Endothelial cell of umbilical vein (primary cell): ENCODE results near the gene SOX12. TPM values are rescaled to one million over a fixed set of nuclear protein-coding genes. Genes with fewer than 3 reads are reported as not detected.

Experiments
- BruUV-seq: library from RNA; stranded (reverse); fragments of 400-500 nt; replicated peaks from 2 replicates; lab custom pipeline; 2021; lab: Mats Ljungman, UMichigan
- CTCF ChIA-PET: fragments of 300-600, 350-600 bp; sonication (Branson Sonifier 250); formaldehyde crosslinking; loops from one replicate; lab custom pipeline; 2021; ENCODE audit warnings: antibody characterized with exemption, inconsistent platforms; lab: Charles Lee
- POLR2A ChIA-PET: fragments of 300-600, 350-600 bp; sonication (Branson Sonifier 250); formaldehyde crosslinking; loops from one replicate; lab custom pipeline; 2021; ENCODE audit warnings: antibody characterized with exemption, inconsistent platforms; lab: Charles Lee
- DNase-seq: peaks from one replicate; pipeline ENCODE4 v3.0.0-alpha.2; 2011; ENCODE audit warnings: low read depth, low spot score
- FAIRE-seq: peaks from 2 replicates; lab custom pipeline; 2011; peaks lifted over from hg19 to GRCh38; lab: Jason Lieb, UNC
- H2AFZ ChIP-seq: 2 replicates; pipeline ENCODE4 v1.6.0; 2012; ENCODE audit warnings: low read depth, low read length, control low read depth, inconsistent platforms
- H3K27ac ChIP-seq: 2 replicates; pipeline ENCODE4 v1.5.1; 2011; ENCODE audit warnings: low read depth, mild to moderate bottlenecking, control low read depth, low read length, moderate library complexity; ENCODE audit not compliant: insufficient read depth
- H3K27me3 ChIP-seq, 2 experiments: 2 replicates each; pipeline versions ENCODE4 v1.6.0 to v1.6.1; 2011; ENCODE audit warnings: low read length in 2 of 2, mixed read lengths in 1 of 2; ENCODE audit not compliant: control insufficient read depth in 2 of 2, insufficient read depth in 2 of 2
- H3K36me3 ChIP-seq, 2 experiments: 2 replicates in 1 of 2; 3 replicates in 1 of 2; pipeline ENCODE4 v1.5.1; 2011; ENCODE audit warnings: low read length in 2 of 2, mild to moderate bottlenecking in 1 of 2, moderate library complexity in 1 of 2; ENCODE audit not compliant: control insufficient read depth in 2 of 2, insufficient read depth in 2 of 2; ENCODE audit errors: extremely low read depth in 1 of 2
- H3K4me1 ChIP-seq: 3 replicates; pipeline ENCODE4 v1.5.1; 2011; ENCODE audit warnings: mild to moderate bottlenecking, low read length; ENCODE audit not compliant: control insufficient read depth, insufficient read depth; ENCODE audit errors: extremely low read depth
- H3K4me2 ChIP-seq: 2 replicates; pipeline ENCODE4 v1.6.1; 2011; ENCODE audit warnings: low read length, control low read depth, mixed read lengths; ENCODE audit not compliant: insufficient read depth
- H3K4me3 ChIP-seq, 3 experiments: fragments of 200-600 bp in 1 of 3; sonication (generic), shearing (Covaris generic) in 1 of 3; replicated peaks in 1 of 3; 2 replicates each; pipeline ENCODE4 v1.5.1; 2011 to 2016; ENCODE audit warnings: control low read depth in 3 of 3, low read length in 3 of 3, mild to moderate bottlenecking in 2 of 3, inconsistent platforms in 1 of 3, low read depth in 1 of 3, moderate library complexity in 1 of 3; ENCODE audit not compliant: insufficient read depth in 1 of 3
- H3K79me2 ChIP-seq: 2 replicates; pipeline ENCODE4 v1.6.0; 2012; ENCODE audit warnings: low read length, inconsistent platforms; ENCODE audit not compliant: control insufficient read depth, insufficient read depth
- H3K9ac ChIP-seq: replicated peaks from 2 replicates; pipeline ENCODE3; 2011; ENCODE audit warnings: low read length, control low read depth; ENCODE audit not compliant: insufficient read depth; ENCODE audit errors: extremely low read depth
- H3K9me1 ChIP-seq: replicated peaks from 3 replicates; pipeline ENCODE4 v1.6.0; 2011; ENCODE audit warnings: mild to moderate bottlenecking, low read length; ENCODE audit not compliant: control insufficient read depth, insufficient read depth; ENCODE audit errors: extremely low read depth
- H3K9me3 ChIP-seq: replicated peaks from 2 replicates; pipeline ENCODE4 v1.5.1; 2012; ENCODE audit warnings: low read length, inconsistent platforms; ENCODE audit not compliant: control insufficient read depth, insufficient read depth
- H4K20me1 ChIP-seq: replicated peaks from 2 replicates; pipeline ENCODE3; 2011; ENCODE audit warnings: mild to moderate bottlenecking, low read length; ENCODE audit not compliant: control insufficient read depth, insufficient read depth; ENCODE audit errors: extremely low read depth
- CTCF ChIP-seq, 2 donors: IDR thresholded peaks; 1 replicate in 1 of 2; 2 replicates in 1 of 2; pipeline ENCODE4 v1.5.1; 2011; ENCODE audit warnings: low read length in 2 of 2, mild to moderate bottlenecking in 2 of 2, moderate library complexity in 2 of 2, control low read depth in 1 of 2, inconsistent platforms in 1 of 2, low read depth in 1 of 2; ENCODE audit not compliant: insufficient read depth in 1 of 2; ENCODE audit errors: extremely low read depth in 1 of 2
- EZH2 ChIP-seq: IDR thresholded peaks from 2 replicates; pipeline ENCODE4 v1.6.1; 2012; ENCODE audit warnings: borderline replicate concordance, low read depth, mild to moderate bottlenecking, moderate library complexity, low read length, inconsistent platforms; ENCODE audit not compliant: severe bottlenecking
- FOS ChIP-seq: IDR thresholded peaks from 2 replicates; pipeline ENCODE4 v1.6.1; 2011; ENCODE audit warnings: mild to moderate bottlenecking, low read length, moderate library complexity, borderline replicate concordance; ENCODE audit not compliant: insufficient read depth
- GATA2 ChIP-seq: IDR thresholded peaks from 2 replicates; pipeline ENCODE4 v1.7.0; 2011; ENCODE audit warnings: low read depth, mild to moderate bottlenecking, moderate library complexity, mixed read lengths, low read length; ENCODE audit not compliant: insufficient read length, insufficient read depth
- JUN ChIP-seq: IDR thresholded peaks from 2 replicates; pipeline ENCODE4 v1.6.1; 2011; ENCODE audit warnings: borderline replicate concordance, low read depth; ENCODE audit not compliant: insufficient read length, insufficient read depth
- MYC ChIP-seq: IDR thresholded peaks from one replicate; pipeline ENCODE4 v1.6.1; 2011; ENCODE audit warnings: mild to moderate bottlenecking, low read depth, low read length
- POLR2A ChIP-seq: IDR thresholded peaks from 2 replicates; pipeline ENCODE4 v1.6.1; 2012; ENCODE audit warnings: low read depth, mild to moderate bottlenecking, control low read depth, low read length
- POLR2AphosphoS5 ChIP-seq: IDR thresholded peaks from 2 replicates; pipeline ENCODE4 v1.6.1; 2012; ENCODE audit warnings: low read depth, mild to moderate bottlenecking, control low read depth, low read length, moderate library complexity; ENCODE audit not compliant: insufficient read depth
- dilution Hi-C: fragments of 300-500 bp; cut with MboI; formaldehyde crosslinking; loops from one replicate; pipeline ENCODE4 v1.15.0; 2019; ENCODE audit warnings: low sequenced_read_pairs; ENCODE audit not compliant: extremely low pct_ligation_motif_present
- intact Hi-C: fragments of 100-400 bp; cut with micrococcal nuclease; formaldehyde crosslinking; loops from one replicate; pipeline ENCODE4 v1.10.0; 2022
- polyA plus RNA-seq, 4 experiments: library from polyadenylated mRNA; depleted of rRNA in 3 of 4; stranded (reverse) in 3 of 4; unstranded in 1 of 4; fragments of >200 nt; gene quantifications; 2 replicates each; pipeline versions ENCODE4 v1.2.1 to v1.2.3, GENCODE V29; 2011 to 2012; ENCODE audit warnings: missing spikeins in 1 of 4
- total RNA-seq: library from RNA; stranded (reverse); gene quantifications from 2 replicates; pipeline ENCODE4 v1.2.3, GENCODE V29; 2021
- TF ChIP-seq, protein P1 (sequence below): IDR thresholded peaks from 2 replicates; pipeline ENCODE4 v1.6.1; 2011; ENCODE audit not compliant: insufficient read depth, insufficient read length

SOX12 gene
- total and polyA plus RNA-seq, 2 donors (not counting 3 experiments of a cell fraction or from before 2014, with no cell fraction given), result 6.2 to 37.7 TPM

GRCh38 chr20:376089-376488, 50.7 kb downstream of the SOX12 start:
- ChIA-PET CTCF (no interaction called here), POLR2A (no interaction called here)
- Histone ChIP-seq H3K9me3 (no peaks in the 10 kb centered on the region), H3K79me2 (peaks cover under 1% of the 10 kb centered on the region), H3K4me1 (peaks cover 31% of the 10 kb centered on the region), H3K27me3 (no peaks in the 10 kb centered on the region), H3K4me2 (no peak overlapping the region), H3K9ac (no peak overlapping the region), H3K27ac (no peak overlapping the region), H3K4me3 (no peak overlapping the region), H2AFZ (no peak overlapping the region), H3K9me1 (no peaks in the 10 kb centered on the region), H4K20me1 (no peaks in the 10 kb centered on the region), H3K36me3 (no peaks in the 10 kb centered on the region)
- no peak for DNase-seq
- TF ChIP-seq POLR2A (no peak), MYC (no peak), JUN (no peak)
- TF ChIP-seq, protein P1, sequence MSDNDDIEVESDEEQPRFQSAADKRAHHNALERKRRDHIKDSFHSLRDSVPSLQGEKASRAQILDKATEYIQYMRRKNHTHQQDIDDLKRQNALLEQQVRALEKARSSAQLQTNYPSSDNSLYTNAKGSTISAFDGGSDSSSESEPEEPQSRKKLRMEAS, result no peak
- BruUV-seq, result no TSS peak
- no peak for FAIRE-seq
- dilution Hi-C loops (no loop called here), intact Hi-C loops (no loop called here)

DNA sequence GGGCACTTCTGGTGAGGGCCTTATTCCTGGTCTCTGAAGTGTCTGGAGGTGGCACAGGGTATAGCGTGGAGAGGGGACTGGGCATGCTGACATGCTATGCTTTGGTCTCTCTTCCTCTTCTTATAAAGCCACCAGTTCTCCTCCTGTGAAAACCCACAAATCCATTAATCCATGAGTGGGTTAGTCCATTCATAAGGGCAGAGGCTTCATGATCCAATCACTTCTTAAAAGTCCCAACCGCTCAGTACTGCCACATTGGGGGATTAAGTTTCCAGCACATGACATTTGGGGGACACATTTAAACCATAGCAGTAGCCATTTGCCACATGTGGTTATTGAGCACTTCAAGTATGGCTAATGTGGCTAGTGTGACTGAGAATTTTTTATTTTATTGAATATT, 51.4 kb downstream of the SOX12 start:
- Histone ChIP-seq H3K36me3 (no peaks in the 10 kb centered on the region), H3K27me3 (no peaks in the 10 kb centered on the region), H3K9ac (no peak overlapping the region), H3K4me1 (peaks cover 25% of the 10 kb centered on the region), H3K4me3 (no peak overlapping the region), H4K20me1 (no peaks in the 10 kb centered on the region), H3K9me1 (no peaks in the 10 kb centered on the region), H3K27ac (no peak overlapping the region), H3K4me2 (no peak overlapping the region), H2AFZ (no peak overlapping the region), H3K9me3 (no peaks in the 10 kb centered on the region), H3K79me2 (peaks cover 7% of the 10 kb centered on the region)
- ChIA-PET POLR2A (no interaction called here), CTCF (interaction anchor here (1.1 kb wide), 1 partner anchor 269 kb away, joined by 5 read pairs; no protein-coding TSS in a partner anchor)
- FAIRE-seq (no peak), DNase-seq (no peak)
- BruUV-seq, result no TSS peak
- no peak for TF ChIP-seq GATA2
- TF ChIP-seq, protein P1, result no peak
- TF ChIP-seq MYC, result no peak
- no peak for TF ChIP-seq JUN
- TF ChIP-seq POLR2A, result no peak
- TF ChIP-seq FOS, result no peak
- TF ChIP-seq POLR2AphosphoS5, result no peak
- TF ChIP-seq EZH2, result no peak
- TF ChIP-seq CTCF (IDR thresholded peaks at IDR 0.05; ENCODE audit: extremely low read depth in 1 of 2, insufficient read depth in 1 of 2, low read depth in 1 of 2, low read length in 2 of 2), result no peak
- dilution Hi-C loops, result no loop called here
- intact Hi-C loops, result no loop called here
